Gastroesophageal sphincter (tissue), 3 donors: Measurements from ENCODE around the gene NODAL.

Experiments
- POLR2A ChIP-seq, 2 donors: fragments of 450-650 bp; IDR thresholded peaks; one replicate each; pipeline ENCODE4 v1.6.1; 2017; ENCODE audit warnings: antibody characterized with exemption in 2 of 2, mild to moderate bottlenecking in 2 of 2, moderate library complexity in 1 of 2
- POLR2AphosphoS5 ChIP-seq: sonication (generic); formaldehyde crosslinking; IDR thresholded peaks from one replicate; pipeline ENCODE4 v1.6.1; 2017; ENCODE audit warnings: antibody characterized with exemption
- TF ChIP-seq, protein P1 (sequence below), 4 experiments: fragments of 200-600 bp in 2 of 4; fragments of 450-650 bp in 2 of 4; sonication (generic) in 1 of 4; IDR thresholded peaks; one replicate each; pipeline ENCODE4 v1.5.1; 2017 to 2019; ENCODE audit warnings: antibody characterized with exemption in 4 of 4, mild to moderate bottlenecking in 2 of 4, moderate library complexity in 2 of 4

DNA sequence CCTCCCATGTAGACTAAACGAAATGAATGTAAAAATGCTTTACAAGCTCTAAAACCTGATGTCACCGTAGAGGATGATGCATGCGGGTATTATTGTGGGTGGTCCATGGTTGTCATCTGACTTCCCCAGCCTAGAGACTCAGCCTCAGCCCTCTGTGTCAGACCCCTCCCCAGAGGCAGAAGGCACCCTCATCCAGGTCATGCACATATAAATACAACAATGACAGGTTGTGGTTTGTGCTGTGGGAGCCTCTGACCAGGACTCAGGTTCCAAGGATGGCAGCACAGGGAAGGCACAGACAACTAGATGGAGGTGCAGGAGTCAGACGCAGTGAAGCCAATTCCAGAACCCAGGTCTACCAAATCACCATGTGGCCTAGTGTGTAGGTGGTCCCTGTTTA is 3.3 kb upstream of the NODAL start:
- no peak for TF ChIP-seq POLR2A (IDR thresholded peaks at IDR 0.05)
- TF ChIP-seq, protein P1, sequence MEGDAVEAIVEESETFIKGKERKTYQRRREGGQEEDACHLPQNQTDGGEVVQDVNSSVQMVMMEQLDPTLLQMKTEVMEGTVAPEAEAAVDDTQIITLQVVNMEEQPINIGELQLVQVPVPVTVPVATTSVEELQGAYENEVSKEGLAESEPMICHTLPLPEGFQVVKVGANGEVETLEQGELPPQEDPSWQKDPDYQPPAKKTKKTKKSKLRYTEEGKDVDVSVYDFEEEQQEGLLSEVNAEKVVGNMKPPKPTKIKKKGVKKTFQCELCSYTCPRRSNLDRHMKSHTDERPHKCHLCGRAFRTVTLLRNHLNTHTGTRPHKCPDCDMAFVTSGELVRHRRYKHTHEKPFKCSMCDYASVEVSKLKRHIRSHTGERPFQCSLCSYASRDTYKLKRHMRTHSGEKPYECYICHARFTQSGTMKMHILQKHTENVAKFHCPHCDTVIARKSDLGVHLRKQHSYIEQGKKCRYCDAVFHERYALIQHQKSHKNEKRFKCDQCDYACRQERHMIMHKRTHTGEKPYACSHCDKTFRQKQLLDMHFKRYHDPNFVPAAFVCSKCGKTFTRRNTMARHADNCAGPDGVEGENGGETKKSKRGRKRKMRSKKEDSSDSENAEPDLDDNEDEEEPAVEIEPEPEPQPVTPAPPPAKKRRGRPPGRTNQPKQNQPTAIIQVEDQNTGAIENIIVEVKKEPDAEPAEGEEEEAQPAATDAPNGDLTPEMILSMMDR (IDR thresholded peaks at IDR 0.05) = no peak
- no peak for TF ChIP-seq POLR2AphosphoS5
